ENCODE measurements around the gene LRRFIP1.
A peak's percentile ranks its signal among the peaks of the same experiment; 100 is the strongest.
"Not testable (repeated sequence)": the region's sequence is repeated elsewhere in the genome, so short reads cannot be mapped to it uniquely, and the experiment has no call there.

Gene LRRFIP1

GRCh38 chr2:237666606-237667005 is 39.2 kb downstream of the LRRFIP1 start:
- Histone ChIP-seq H3K9me3 (ENCODE audit: control insufficient read depth, insufficient read depth, low read length) (no peaks in the 10 kb centered on the region), H3K79me2 (ENCODE audit: control insufficient read depth, low read length) (no peaks in the 10 kb centered on the region), H3K27me3 (ENCODE audit: control insufficient read depth, low read length) (no peaks in the 10 kb centered on the region), H3K9me2 (replicated peaks; ENCODE audit: control insufficient read depth, low read length) (no peaks in the 10 kb centered on the region), H4K20me1 (ENCODE audit: control insufficient read depth, insufficient read depth, low read depth, low read length) (no peaks in the 10 kb centered on the region), H3K4me1 (ENCODE audit: control insufficient read depth, low read length) (peaks cover 85% of the 10 kb centered on the region), H3K27ac (ENCODE audit: low read depth, low read length) (no peak overlapping the region), H3K4me2 (ENCODE audit: low read length) (peak overlapping the region; percentile 59; the same call in 1 of the 2 replicates), H3F3A (ENCODE audit: control insufficient read depth, insufficient read depth) (peaks cover 18% of the 10 kb centered on the region), H3K36me3 (ENCODE audit: control insufficient read depth, low read length) (no peaks in the 10 kb centered on the region), H3K4me3 (ENCODE audit: low read length) (no peak overlapping the region)
- TF ChIP-seq, protein P1, sequence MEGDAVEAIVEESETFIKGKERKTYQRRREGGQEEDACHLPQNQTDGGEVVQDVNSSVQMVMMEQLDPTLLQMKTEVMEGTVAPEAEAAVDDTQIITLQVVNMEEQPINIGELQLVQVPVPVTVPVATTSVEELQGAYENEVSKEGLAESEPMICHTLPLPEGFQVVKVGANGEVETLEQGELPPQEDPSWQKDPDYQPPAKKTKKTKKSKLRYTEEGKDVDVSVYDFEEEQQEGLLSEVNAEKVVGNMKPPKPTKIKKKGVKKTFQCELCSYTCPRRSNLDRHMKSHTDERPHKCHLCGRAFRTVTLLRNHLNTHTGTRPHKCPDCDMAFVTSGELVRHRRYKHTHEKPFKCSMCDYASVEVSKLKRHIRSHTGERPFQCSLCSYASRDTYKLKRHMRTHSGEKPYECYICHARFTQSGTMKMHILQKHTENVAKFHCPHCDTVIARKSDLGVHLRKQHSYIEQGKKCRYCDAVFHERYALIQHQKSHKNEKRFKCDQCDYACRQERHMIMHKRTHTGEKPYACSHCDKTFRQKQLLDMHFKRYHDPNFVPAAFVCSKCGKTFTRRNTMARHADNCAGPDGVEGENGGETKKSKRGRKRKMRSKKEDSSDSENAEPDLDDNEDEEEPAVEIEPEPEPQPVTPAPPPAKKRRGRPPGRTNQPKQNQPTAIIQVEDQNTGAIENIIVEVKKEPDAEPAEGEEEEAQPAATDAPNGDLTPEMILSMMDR (IDR thresholded peaks at IDR 0.05; ENCODE audit: low read depth, low read length, poor library complexity, severe bottlenecking) = no peak

DNA sequence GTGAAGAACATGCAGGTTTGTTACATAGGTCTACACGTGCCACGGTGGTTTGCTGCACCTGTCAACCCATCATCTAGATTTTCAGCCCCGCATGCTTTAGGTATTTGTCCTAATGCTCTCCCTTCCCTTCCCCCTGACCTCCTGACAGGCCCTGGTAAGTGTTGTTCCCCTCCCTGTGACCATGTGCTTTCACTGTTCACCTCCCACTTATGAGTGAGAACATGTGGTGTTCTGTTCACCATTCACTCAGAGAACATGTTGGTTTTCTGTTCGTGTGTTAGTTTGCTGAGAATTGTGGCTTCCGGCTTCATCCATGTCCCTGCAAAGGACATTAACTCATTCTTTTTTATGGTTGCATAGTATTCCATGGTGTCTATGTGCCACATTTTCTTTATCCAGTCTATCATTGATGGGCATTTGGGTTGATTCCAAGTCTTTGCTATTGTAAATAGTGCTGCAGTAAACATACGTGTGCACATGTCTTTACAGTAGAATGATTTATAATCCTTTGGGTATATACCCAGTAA is 39.7 kb downstream of the LRRFIP1 start:
- not testable (repeated sequence) for H3K36me3 ChIP-seq (ENCODE audit: control insufficient read depth, low read length); H3K79me2 ChIP-seq (ENCODE audit: control insufficient read depth, low read length); H4K20me1 ChIP-seq (ENCODE audit: control insufficient read depth, insufficient read depth, low read depth, low read length); H3K4me3 ChIP-seq (ENCODE audit: low read length); H3K4me2 ChIP-seq (ENCODE audit: low read length); H3K27ac ChIP-seq (ENCODE audit: low read depth, low read length); H3K9me3 ChIP-seq (ENCODE audit: control insufficient read depth, insufficient read depth, low read length); H3K27me3 ChIP-seq (ENCODE audit: control insufficient read depth, low read length); H3K9me2 ChIP-seq (replicated peaks; ENCODE audit: control insufficient read depth, low read length)
- Histone ChIP-seq H3F3A (ENCODE audit: control insufficient read depth, insufficient read depth) (peaks cover 23% of the 10 kb centered on the region), H3K4me1 (ENCODE audit: control insufficient read depth, low read length) (peaks cover 85% of the 10 kb centered on the region)

- Histone ChIP-seq H3K79me2 (ENCODE audit: control insufficient read depth, low read length) (no peaks in the 10 kb centered on the region), H3F3A (ENCODE audit: control insufficient read depth, insufficient read depth) (peaks cover 30% of the 10 kb centered on the region), H3K36me3 (ENCODE audit: control insufficient read depth, low read length) (no peaks in the 10 kb centered on the region), H3K4me2 (ENCODE audit: low read length) (no peak overlapping the region), H3K4me3 (ENCODE audit: low read length) (no peak overlapping the region), H3K27me3 (ENCODE audit: control insufficient read depth, low read length) (no peaks in the 10 kb centered on the region), H3K4me1 (ENCODE audit: control insufficient read depth, low read length) (peaks cover 85% of the 10 kb centered on the region), H3K27ac (ENCODE audit: low read depth, low read length) (0 out of 2 replicates have a peak overlapping the region, but pooled peaks have one; percentile 87), H3K9me2 (replicated peaks; ENCODE audit: control insufficient read depth, low read length) (no peaks in the 10 kb centered on the region), H4K20me1 (ENCODE audit: control insufficient read depth, insufficient read depth, low read depth, low read length) (no peaks in the 10 kb centered on the region), H3K9me3 (ENCODE audit: control insufficient read depth, insufficient read depth, low read length) (no peaks in the 10 kb centered on the region)
- TF ChIP-seq EZH2phosphoT487 (IDR thresholded peaks at IDR 0.05; ENCODE audit: borderline replicate concordance, low read length) = no peak
- TF ChIP-seq, protein P1 (IDR thresholded peaks at IDR 0.05; ENCODE audit: low read depth, low read length, poor library complexity, severe bottlenecking) = no peak
These were observed 40.5 kb downstream of the LRRFIP1 start for GRCh38 chr2:237667893-237668292.

DNA sequence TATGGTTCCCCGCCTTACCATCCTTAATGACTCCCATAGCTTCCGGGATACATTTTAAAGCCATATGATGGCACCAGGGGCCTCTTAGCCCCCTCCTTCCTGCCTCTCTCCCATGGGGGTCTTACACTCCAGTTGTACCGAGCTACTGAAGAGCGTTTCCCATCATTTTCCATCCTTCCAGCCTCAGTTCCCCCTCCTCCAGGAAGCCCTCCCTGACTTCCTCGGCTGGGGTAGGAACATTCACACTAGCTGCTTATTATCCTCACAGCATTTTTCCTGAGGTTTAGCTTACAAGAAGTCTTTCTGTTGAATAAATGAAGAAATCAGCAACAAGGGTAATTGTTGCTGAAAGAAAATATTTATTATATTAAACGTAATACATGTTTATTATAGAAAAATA is 41.1 kb downstream of the LRRFIP1 start:
- Histone ChIP-seq H3K4me1 (ENCODE audit: control insufficient read depth, low read length) (peaks cover 85% of the 10 kb centered on the region), H4K20me1 (ENCODE audit: control insufficient read depth, insufficient read depth, low read depth, low read length) (no peaks in the 10 kb centered on the region), H3K27me3 (ENCODE audit: control insufficient read depth, low read length) (no peaks in the 10 kb centered on the region), H3K36me3 (ENCODE audit: control insufficient read depth, low read length) (no peaks in the 10 kb centered on the region), H3F3A (ENCODE audit: control insufficient read depth, insufficient read depth) (peaks cover 31% of the 10 kb centered on the region), H3K27ac (ENCODE audit: low read depth, low read length) (peak overlapping the region; percentile 87), H3K4me3 (ENCODE audit: low read length) (no peak overlapping the region), H3K79me2 (ENCODE audit: control insufficient read depth, low read length) (no peaks in the 10 kb centered on the region), H3K4me2 (ENCODE audit: low read length) (peak overlapping the region; percentile 93), H3K9me2 (replicated peaks; ENCODE audit: control insufficient read depth, low read length) (no peaks in the 10 kb centered on the region), H3K9me3 (ENCODE audit: control insufficient read depth, insufficient read depth, low read length) (no peaks in the 10 kb centered on the region)
- TF ChIP-seq, protein P1 (IDR thresholded peaks at IDR 0.05; ENCODE audit: low read depth, low read length, poor library complexity, severe bottlenecking) = no peak
- no peak for TF ChIP-seq EZH2phosphoT487 (IDR thresholded peaks at IDR 0.05; ENCODE audit: borderline replicate concordance, low read length)
